ENCODE results near the gene NNT.
"Not testable (repeated sequence)": the region's sequence is repeated elsewhere in the genome, so short reads cannot be mapped to it uniquely, and the experiment has no call there.

The NNT gene

GRCh38 chr5:43663916-43664315 is 60.9 kb downstream of the NNT start:
- DNase-seq (ENCODE audit: low read depth in 2 of 3, low spot score in 1 of 3), result no peak

- no peak for DNase-seq (ENCODE audit: low read depth in 2 of 3, low spot score in 1 of 3)
Observed at GRCh38 chr5:43664501-43665040, 61.6 kb downstream of the NNT start.

DNA sequence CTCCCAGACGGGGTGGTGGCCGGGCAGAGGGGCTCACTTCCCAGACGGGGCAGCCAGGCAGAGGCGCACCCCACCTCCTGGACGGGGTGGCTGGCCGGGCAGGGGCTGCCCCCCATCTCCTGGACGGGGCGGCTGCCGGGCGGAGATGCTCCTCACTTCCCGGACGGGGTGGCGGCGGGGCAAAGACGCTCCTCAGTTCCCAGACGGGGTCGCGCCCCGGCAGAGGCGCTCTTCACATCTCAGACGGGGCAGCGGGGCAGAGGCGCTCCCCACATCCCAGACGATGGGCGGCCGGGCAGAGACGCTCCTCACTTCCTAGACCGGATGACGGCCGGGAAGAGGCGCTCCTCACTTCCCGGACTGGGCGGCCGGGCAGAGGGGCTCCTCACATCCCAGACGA is 62.8 kb downstream of the NNT start:
- not testable (repeated sequence) for DNase-seq (ENCODE audit: low read depth in 2 of 3, low spot score in 1 of 3)

DNA sequence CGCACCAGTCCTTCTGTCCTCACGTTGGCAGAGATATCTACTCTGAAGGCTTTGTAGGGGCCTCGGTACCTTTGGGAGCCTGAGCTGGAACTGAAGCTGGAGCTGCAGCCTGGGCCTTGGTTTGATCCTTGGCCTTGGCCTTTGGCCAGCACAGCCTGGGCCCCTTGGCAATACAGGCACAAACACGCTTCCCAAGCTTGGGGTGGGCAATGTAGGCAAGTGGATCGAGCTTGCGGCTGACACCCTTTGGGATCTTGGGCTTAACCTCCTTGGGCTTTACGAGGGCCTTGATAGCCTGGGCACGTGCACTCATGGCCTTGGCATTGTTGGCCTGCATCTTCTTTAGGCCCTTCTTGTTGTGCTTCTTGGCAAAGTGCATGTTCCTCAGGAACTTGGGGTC is 63.7 kb downstream of the NNT start:
- not testable (repeated sequence) for DNase-seq (ENCODE audit: low read depth in 2 of 3, low spot score in 1 of 3)

GRCh38 chr5:43667379-43667778 is 64.4 kb downstream of the NNT start:
- DNase-seq (ENCODE audit: low read depth in 2 of 3, low spot score in 1 of 3), result not testable (repeated sequence)

- DNase-seq (ENCODE audit: low read depth in 2 of 3, low spot score in 1 of 3), result no peak
Observed at GRCh38 chr5:43674536-43674935, 71.6 kb downstream of the NNT start.

GRCh38 chr5:43675357-43675756 is 72.4 kb downstream of the NNT start:
- no peak for DNase-seq (ENCODE audit: low read depth in 2 of 3, low spot score in 1 of 3)

- no peak for DNase-seq (ENCODE audit: low read depth in 2 of 3, low spot score in 1 of 3)
Observed at GRCh38 chr5:43676083-43676840, 73.3 kb downstream of the NNT start.

- no peak for DNase-seq (ENCODE audit: low read depth in 2 of 3, low spot score in 1 of 3)
Observed at GRCh38 chr5:43677253-43677652, 74.3 kb downstream of the NNT start.

GRCh38 chr5:43679214-43679613 is 76.2 kb downstream of the NNT start:
- no peak for DNase-seq (ENCODE audit: low read depth in 2 of 3, low spot score in 1 of 3)

DNA sequence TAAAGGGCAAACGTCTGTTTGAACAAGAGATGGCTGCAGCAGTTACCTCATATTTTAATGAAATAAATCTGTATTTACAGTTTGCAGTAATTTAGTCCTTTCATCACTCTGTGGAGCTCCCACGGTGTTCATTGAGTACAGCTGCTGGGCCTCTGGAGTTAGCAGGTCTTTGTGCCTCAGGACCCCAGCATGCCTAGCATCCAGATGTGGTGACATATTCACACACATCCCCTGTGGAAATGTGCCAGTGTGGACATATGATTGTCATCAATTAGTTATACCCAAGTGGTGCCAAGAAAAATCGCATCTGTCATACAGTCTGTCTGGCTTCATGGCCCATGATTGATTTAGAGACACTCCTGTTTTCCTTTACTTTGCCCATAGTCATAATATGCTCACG is 77.3 kb downstream of the NNT start:
- no peak for DNase-seq (ENCODE audit: low read depth in 2 of 3, low spot score in 1 of 3)

DNA sequence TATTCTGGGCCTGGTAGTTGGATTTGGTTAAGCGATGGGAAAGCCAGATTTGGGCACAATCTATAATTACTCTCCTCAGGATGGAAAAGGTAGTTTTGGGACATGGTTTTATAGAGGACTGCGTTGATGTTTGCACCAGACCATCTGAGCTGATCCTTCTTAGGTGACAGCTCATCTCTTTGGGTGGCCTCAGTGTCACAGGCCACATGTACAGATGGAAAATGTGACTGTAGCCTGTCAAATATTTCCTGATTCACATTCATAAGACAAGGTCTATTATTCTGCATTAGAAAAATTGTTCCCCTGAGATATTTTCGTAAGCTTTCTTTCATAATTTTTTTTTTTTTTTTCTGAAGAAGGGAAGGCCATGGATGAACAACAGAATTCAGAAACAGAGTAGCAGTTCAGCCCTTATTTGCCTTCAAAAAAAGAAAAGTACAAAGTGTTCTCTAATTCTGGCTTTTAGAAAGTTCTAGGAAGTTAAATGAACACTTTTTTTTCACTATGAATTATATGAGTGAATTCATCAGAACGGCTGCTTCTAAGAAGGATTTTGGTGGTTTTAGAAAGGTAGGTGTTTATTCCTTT is 81.0 kb downstream of the NNT start:
- DNase-seq (ENCODE audit: low read depth in 2 of 3, low spot score in 1 of 3), result no peak

DNA sequence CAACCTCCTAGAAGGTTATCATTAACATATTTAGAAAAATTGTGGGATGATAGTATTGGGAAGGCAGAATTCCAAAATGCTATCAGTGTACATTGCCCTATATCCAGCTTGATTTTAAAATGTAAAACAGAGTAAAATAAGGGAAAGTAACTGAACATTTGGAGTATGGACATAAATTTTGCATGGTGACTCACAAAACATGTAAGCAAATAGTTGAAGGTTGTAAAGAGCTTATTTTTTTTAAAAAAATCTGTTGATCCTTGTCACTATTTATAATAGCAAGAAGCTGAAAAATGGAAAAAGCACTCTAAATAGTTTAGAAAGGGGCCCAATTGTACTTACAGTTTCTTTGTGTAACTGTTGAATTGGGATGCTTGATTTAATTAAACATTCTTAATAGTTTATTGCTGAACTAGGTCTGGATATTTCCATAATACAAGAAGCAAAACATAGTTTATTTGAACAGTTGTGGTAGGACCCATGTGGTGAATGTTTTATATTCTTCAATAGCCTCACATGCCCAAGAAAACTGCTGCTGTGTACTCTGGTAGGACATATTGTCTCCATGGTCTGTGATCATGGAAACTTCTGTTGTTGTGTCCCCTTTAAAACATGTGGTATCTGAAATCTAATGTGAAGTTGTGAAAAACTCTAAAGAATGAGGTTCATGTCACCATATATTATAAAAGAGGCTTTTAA is 82.4 kb downstream of the NNT start:
- no peak for DNase-seq (ENCODE audit: low read depth in 2 of 3, low spot score in 1 of 3)

DNA sequence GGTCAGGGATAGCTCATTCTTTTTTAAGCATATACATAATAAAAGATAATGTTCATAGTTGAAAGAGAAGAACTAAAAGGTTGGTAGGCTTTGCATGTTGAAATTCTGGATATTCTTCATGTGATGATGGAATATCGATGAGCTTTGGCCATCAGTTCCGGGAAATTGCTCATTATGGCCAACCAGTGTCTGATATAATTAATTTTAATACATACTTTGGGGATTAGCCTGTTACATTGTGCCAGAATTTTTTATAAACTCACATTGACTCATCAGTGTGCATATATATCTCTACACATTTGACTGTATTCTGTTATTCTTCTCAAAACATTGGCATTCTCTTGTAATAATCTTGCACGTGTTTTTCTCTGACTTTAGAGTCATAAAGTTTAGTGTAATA is 84.3 kb downstream of the NNT start:
- no peak for DNase-seq (ENCODE audit: low read depth in 2 of 3, low spot score in 1 of 3)

GRCh38 chr5:43691275-43691674 is 88.3 kb downstream of the NNT start:
- no peak for DNase-seq (ENCODE audit: low read depth in 2 of 3, low spot score in 1 of 3)

DNA sequence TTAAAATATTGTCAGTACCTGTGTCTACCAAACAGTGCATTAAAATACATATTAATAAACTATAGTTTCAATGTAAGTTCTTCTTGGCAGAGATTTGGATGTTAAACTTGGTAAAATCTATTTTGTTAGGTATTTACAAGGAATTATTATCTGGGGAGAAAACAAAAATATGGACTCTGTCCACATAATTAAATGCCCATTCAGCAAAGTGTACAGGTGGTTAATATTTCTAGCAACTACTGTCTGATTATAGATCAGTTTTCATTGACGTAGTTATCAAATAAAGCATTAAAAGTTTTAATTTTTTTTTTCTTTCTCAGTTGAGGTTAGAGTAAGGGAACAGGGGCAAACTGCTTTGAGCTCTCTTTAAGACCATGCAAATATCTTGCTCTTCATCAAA is 88.9 kb downstream of the NNT start:
- DNase-seq (ENCODE audit: low read depth in 2 of 3, low spot score in 1 of 3), result no peak

- DNase-seq (ENCODE audit: low read depth in 2 of 3, low spot score in 1 of 3), result no peak
Observed at GRCh38 chr5:43693411-43693810, 90.4 kb downstream of the NNT start.

- DNase-seq (ENCODE audit: low read depth in 2 of 3, low spot score in 1 of 3), result no peak
Observed at GRCh38 chr5:43694027-43694426, 91.0 kb downstream of the NNT start.

DNA sequence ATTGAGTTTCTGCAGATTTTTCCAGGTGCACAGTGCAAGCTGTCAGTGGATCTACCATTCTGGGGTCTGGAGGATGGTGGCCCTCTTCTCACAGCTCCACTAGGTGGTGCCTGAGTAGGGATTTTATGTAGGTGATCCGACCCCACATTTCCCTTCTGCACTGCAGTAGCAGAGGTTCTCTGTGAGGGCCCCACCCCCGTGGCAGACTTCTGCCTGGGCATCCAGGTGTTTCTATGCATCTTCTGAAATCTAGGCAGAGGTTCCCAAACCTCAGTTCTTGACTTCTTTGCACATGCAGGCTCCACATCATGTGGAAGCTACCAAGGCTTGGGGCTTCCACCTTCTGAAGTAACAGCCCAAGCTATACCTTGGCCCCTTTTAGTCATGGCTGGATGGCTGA is 93.5 kb downstream of the NNT start:
- DNase-seq (ENCODE audit: low read depth in 2 of 3, low spot score in 1 of 3), result not testable (repeated sequence)

DNA sequence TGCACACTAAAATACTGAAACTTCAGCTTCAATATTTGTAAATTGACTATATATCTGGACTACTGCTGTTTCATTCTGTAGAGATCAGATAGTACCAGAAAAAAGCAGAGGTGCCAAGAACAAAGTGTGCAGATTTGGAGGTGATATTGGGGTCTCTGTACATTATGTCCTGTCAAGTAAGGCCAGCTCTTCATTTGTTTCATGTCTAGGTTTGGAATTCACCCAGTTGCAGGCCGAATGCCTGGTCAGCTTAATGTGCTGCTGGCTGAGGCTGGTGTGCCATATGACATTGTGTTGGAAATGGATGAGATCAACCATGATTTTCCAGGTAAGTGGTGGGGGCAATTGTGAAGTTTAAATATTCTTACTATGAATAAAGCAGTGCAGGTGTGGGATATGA is 96.9 kb downstream of the NNT start:
- no peak for DNase-seq (ENCODE audit: low read depth in 2 of 3, low spot score in 1 of 3)

DNA sequence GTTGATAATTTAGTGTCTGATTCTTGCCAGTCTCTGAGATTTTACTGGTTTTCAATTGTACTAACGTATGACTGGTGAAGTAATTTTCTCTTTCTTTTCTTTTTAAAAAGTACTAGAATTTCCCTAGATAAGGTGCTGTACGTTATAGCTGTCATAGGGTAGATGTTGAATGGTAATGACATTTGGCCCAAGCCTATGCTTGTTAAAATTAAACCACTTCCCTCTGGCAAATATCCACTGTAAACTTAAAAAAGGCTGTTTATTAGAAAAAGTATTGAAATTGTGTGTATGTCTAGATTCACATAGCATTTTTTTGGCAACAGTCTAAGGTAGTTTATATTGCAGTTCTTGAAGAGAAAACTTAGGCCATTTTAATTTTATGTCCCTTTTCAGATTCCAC is 97.6 kb downstream of the NNT start:
- DNase-seq (ENCODE audit: low read depth in 2 of 3, low spot score in 1 of 3), result no peak

DNA sequence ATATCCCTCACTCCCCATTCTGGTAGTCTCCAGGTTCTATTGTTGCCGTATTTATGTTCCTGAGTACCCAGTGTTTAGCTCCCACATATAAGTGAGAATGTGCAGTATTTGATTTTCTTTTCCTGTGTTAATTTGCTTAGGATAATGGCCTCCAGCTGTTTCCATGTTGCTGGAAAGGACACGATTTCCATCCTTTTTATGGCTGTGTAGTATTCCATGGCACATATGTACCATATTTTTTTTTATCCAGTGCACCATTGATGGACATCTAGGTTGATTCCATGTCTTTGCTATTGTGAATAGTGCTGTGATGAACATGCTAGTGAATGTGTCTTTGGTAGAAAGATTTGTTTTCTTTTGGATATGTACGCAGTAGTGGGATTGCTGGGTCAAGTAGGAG is 98.2 kb downstream of the NNT start:
- DNase-seq (ENCODE audit: low read depth in 2 of 3, low spot score in 1 of 3), result no peak
